C1 segment of cervical spinal cord (tissue), 14 donors: ENCODE measurements around the gene LTA.

Experiments
- DNase-seq, 14 donors: peaks; one replicate each; lab custom pipeline; 2025; lab: John Stamatoyannopoulos, UW

Gene LTA

GRCh38 chr6:31569861-31570536 lies 2.1 kb upstream of the LTA start:
- DNase-seq, result no peak

GRCh38 chr6:31573239-31574105 lies 1.4 kb downstream of the LTA start:
- DNase-seq, result no peak

- DNase-seq, result no peak
These were observed 2.3 kb downstream of the LTA start for GRCh38 chr6:31574106-31575061.

- peak in 5 of 14 donors; percentile 19 to 37 (median 24) for DNase-seq
These were observed 3.3 kb downstream of the LTA start, which contains the start of gene TNF for GRCh38 chr6:31575335-31575901. TSS of gene TNF (plus strand) at chr6:31575565. CDS start at chr6:31575742, 177 bp downstream.

DNA sequence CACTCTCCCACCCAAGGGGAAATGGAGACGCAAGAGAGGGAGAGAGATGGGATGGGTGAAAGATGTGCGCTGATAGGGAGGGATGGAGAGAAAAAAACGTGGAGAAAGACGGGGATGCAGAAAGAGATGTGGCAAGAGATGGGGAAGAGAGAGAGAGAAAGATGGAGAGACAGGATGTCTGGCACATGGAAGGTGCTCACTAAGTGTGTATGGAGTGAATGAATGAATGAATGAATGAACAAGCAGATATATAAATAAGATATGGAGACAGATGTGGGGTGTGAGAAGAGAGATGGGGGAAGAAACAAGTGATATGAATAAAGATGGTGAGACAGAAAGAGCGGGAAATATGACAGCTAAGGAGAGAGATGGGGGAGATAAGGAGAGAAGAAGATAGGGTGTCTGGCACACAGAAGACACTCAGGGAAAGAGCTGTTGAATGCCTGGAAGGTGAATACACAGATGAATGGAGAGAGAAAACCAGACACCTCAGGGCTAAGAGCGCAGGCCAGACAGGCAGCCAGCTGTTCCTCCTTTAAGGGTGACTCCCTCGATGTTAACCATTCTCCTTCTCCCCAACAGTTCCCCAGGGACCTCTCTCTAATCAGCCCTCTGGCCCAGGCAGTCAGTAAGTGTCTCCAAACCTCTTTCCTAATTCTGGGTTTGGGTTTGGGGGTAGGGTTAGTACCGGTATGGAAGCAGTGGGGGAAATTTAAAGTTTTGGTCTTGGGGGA lies 4.0 kb downstream of the LTA start:
- DNase-seq, result no peak

GRCh38 chr6:31576897-31577578 lies 4.9 kb downstream of the LTA start:
- no peak for DNase-seq

- no peak for DNase-seq
These were observed 5.5 kb downstream of the LTA start for GRCh38 chr6:31577579-31577966.

DNA sequence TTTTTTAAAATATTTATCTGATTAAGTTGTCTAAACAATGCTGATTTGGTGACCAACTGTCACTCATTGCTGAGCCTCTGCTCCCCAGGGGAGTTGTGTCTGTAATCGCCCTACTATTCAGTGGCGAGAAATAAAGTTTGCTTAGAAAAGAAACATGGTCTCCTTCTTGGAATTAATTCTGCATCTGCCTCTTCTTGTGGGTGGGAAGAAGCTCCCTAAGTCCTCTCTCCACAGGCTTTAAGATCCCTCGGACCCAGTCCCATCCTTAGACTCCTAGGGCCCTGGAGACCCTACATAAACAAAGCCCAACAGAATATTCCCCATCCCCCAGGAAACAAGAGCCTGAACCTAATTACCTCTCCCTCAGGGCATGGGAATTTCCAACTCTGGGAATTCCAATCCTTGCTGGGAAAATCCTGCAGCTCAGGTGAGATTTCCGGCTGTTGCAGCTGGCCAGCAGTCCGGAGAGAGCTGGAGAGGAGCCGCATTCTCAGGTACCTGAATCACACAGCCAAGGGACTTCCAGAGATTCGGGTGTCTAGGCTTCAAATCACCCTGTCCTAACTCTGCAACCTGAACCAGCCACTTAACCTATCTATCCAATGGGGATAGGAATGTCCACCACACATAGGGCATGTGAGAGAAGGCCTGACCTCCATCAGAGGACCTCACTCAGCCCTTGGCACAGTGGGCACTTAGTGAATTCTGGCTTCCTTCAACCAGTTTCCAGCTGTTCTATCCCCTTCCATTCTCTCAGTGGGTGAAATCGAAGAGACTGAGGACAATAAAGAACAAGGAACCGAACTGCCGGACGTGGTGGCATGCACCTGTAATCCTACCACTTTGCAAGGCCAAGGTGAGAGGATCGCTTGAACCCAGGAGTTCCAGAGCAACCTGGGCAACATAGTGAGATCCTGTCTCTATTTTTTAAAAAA lies 6.4 kb downstream of the LTA start:
- DNase-seq, result no peak

DNA sequence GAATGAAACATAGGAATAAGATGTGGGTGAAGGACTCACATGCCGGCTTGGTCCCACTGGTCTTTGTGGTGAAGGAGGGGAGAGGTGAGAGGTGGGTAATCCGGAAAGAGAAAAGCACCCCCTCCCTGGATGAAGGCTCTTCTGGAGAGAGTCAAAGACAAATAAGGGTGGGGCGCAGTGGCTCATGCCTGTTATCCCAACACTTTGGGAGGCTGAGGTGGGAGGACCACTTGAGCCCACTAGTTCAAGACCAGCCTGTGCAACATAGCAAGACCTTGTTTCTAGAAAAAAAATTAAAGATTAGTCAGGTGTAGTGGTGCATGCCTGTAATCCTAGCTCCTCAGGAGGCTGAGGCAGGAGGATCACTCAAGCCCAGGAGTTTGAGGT lies 7.0 kb downstream of the LTA start:
- DNase-seq, result no peak

- no peak for DNase-seq
These were observed 7.7 kb downstream of the LTA start for GRCh38 chr6:31579546-31580437.

DNA sequence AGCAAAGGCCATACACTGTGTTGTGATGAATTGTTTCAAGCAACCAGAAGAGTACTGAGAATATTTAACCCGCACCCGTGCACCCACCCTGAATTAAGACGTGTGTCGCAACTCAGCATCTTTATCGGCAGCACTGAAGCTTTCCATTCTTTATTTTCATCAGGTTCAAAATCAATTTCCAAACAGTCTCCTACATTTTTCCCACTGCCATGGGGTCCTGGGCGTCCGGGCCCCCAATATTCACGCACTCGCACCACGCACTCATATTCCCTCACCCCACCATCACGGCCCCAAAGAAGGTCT lies 8.3 kb downstream of the LTA start:
- no peak for DNase-seq

- DNase-seq, result peak in 13 of 14 donors; percentile 20 to 85 (median 65)
These were observed 8.8 kb downstream of the LTA start for GRCh38 chr6:31580807-31581433.

GRCh38 chr6:31581434-31582229 lies 9.5 kb downstream of the LTA start:
- DNase-seq, result peak in 3 of 14 donors; percentile 46 to 55 (median 47)

GRCh38 chr6:31582230-31582643 lies 10.1 kb downstream of the LTA start, which contains the start of gene LTB:
TSS of gene LTB (minus strand) at chr6:31582424. CDS start at chr6:31582417, 7 bp downstream.
- no peak for DNase-seq

DNA sequence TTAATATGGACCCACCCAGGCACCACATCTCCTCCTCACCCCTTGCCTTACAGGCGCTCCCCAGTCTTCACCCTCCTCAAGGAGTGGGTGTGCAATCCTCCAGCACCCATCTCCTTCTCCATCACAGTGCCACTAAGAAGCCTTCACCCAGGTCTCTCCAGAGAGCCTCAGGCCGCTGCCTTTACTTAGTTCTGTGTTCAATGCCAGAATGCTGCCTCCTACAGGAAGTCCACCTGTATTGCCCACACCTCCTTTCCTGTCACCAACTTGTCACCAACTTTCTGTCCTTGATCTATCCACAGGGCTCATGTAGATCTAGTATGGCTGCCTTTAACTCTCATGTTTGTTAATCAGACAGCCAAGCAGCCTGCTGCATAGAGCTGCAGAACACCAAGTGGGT lies 13.4 kb downstream of the LTA start:
- no peak for DNase-seq

- peak in 5 of 14 donors; percentile 9 to 42 (median 28) for DNase-seq
These were observed 13.9 kb downstream of the LTA start, which contains the start of gene LST1 for GRCh38 chr6:31586008-31586407. TSS of gene LST1 (plus strand) at chr6:31586277. CDS start at chr6:31587300, 1,023 bp downstream.
